Measurements from ENCODE around the gene MPLKIP.

The MPLKIP gene

GRCh38 chr7:40115936-40116335 is 18.5 kb downstream of the MPLKIP start:
- TF ChIP-seq CTCF (IDR thresholded peaks at IDR 0.05) (no peak), ZFX (IDR thresholded peaks at IDR 0.05; ENCODE audit: borderline replicate concordance) (no peak)
- no peak overlapping the region for H3K27ac ChIP-seq

GRCh38 chr7:40105879-40106473 is 28.4 kb downstream of the MPLKIP start:
- TF ChIP-seq ZFX (IDR thresholded peaks at IDR 0.05; ENCODE audit: borderline replicate concordance) = no peak
- TF ChIP-seq CTCF (IDR thresholded peaks at IDR 0.05) = no peak

GRCh38 chr7:40102897-40103296 is 31.5 kb downstream of the MPLKIP start:
- no peak overlapping the region for H3K27ac ChIP-seq
- TF ChIP-seq ZFX (IDR thresholded peaks at IDR 0.05; ENCODE audit: borderline replicate concordance) (no peak), CTCF (IDR thresholded peaks at IDR 0.05) (no peak)

More at GRCh38 chr7:40105879-40106473, 28.4 kb downstream of the MPLKIP start:
- no peak overlapping the region for H3K27ac ChIP-seq

- no peak overlapping the region for H3K27ac ChIP-seq
- TF ChIP-seq ZFX (IDR thresholded peaks at IDR 0.05; ENCODE audit: borderline replicate concordance) = no peak
- TF ChIP-seq CTCF (IDR thresholded peaks at IDR 0.05) = no peak
These were observed 33.2 kb downstream of the MPLKIP start for GRCh38 chr7:40101201-40101600.

GRCh38 chr7:40099837-40100236 is 34.6 kb downstream of the MPLKIP start:
- H3K27ac ChIP-seq = no peak overlapping the region
- no peak for TF ChIP-seq ZFX (IDR thresholded peaks at IDR 0.05; ENCODE audit: borderline replicate concordance)
- TF ChIP-seq CTCF (IDR thresholded peaks at IDR 0.05) = no peak

GRCh38 chr7:40098810-40099209 is 35.6 kb downstream of the MPLKIP start:
- no peak for TF ChIP-seq CTCF (IDR thresholded peaks at IDR 0.05)
- TF ChIP-seq ZFX (IDR thresholded peaks at IDR 0.05; ENCODE audit: borderline replicate concordance) = no peak

GRCh38 chr7:40097728-40098127 is 36.7 kb downstream of the MPLKIP start:
- no peak for TF ChIP-seq CTCF (IDR thresholded peaks at IDR 0.05)
- no peak for TF ChIP-seq ZFX (IDR thresholded peaks at IDR 0.05; ENCODE audit: borderline replicate concordance)
- no peak overlapping the region for H3K27ac ChIP-seq

More at GRCh38 chr7:40098810-40099209, 35.6 kb downstream of the MPLKIP start:
- no peak overlapping the region for H3K27ac ChIP-seq

Measured in 22Rv1 (cell line).